GM12874 (cell line): Measurements from ENCODE around the gene ADAP1.

Source experiments
- CTCF ChIP-seq: IDR thresholded peaks from 2 replicates; pipeline ENCODE4 v1.5.1; 2011; ENCODE audit warnings: low read depth, mild to moderate bottlenecking, control low read depth, low read length, moderate library complexity; ENCODE audit not compliant: insufficient read depth

ADAP1 gene

DNA sequence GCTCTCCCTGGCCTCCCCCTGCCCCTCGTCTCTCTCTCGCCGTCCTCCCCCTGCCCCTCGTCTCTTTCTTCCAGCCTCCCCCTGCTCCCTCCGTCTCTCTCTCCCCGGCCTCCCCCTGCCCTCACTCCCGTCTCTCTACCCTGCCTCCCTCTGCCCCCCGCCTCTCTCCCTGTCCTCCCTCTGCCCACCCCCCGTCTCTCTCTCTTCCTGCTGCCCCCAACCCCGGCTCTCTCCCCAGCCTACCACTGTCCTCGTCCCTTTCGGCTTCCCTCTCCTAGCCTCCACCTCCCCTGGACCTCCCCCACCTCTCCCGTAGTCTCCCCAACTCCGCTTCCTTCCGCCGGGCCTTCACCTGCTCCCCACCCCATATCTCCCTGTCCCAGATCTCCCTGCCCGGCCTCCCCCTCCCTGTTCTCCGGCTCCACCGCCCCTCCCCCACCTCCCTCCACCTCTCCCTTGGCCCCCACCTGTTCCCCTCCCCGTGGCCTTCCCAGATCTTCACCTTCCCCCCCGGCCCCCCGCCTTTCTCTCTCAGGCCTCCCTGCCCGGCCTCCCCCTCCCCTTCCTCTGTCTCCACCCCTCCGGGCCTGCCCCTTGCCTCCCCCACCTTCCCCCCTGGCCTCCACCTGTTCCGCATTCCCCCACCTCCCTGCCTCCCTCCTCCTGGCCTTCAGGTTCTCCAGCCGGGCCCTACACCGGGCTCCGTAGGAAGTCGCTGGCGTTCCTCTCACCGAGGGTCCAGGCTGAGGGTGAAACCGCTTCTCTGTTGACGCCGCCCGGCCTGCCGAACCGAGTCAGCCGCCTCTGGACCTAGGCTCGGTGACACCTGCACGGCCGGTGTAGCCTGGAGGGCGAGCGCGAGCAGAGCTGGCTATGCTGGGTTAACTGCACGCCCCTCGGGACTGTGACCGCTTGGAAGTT, 76.9 kb downstream of the ADAP1 start:
- TF ChIP-seq CTCF, result no peak

GRCh38 chr7:876972-877311, 77.5 kb downstream of the ADAP1 start:
- no peak for TF ChIP-seq CTCF

DNA sequence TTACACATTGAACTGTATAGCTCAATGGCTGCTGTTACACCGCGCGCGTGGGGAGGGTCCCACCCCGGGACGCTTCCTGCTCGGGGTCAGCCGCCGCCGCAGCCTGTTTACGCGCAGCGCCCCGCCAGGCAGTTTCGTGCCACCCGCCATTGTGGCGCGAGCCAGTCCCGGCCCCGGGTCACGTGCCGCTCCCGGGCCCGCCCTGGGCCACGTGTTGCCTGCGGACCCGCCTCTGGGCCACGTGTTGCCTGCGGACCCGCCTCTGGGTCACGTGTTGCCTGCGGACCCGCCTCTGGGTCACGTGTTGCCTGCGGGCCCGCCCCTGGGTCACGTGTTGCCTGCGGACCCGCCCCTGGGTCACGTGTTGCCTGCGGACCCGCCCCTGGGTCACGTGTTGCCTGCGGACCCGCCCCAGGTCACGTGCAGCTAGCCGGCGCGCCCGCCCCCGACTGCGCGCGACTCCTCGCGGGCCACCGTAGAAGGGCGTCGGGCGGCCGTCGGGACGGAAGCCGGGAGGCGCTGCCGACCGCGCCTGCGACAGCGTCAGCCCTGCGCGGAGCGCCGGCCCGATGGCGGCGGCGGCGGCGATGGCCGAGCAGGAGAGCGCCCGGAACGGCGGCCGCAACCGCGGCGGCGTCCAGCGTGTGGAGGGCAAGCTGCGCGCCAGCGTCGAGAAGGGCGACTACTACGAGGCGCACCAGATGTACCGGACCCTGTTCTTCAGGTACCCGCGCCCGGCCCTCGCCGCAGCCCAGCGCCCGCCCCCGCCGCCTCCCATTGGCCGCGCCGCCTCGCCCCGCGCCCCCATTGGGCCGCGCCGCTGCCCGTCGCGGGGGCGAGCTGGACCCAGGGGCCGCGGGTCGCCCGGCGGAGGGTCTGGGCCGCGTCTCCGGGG, 78.2 kb downstream of the ADAP1 start, which contains the start of gene GET4:
GET4 (plus strand) TSS at position 478 of the 895 bp plus-strand sequence; CDS start at position 570, 92 bp downstream.
- TF ChIP-seq CTCF, result peak; percentile 38; the same call in 1 of the 2 replicates

GRCh38 chr7:875476-876076, 78.9 kb downstream of the ADAP1 start:
- no peak for TF ChIP-seq CTCF

DNA sequence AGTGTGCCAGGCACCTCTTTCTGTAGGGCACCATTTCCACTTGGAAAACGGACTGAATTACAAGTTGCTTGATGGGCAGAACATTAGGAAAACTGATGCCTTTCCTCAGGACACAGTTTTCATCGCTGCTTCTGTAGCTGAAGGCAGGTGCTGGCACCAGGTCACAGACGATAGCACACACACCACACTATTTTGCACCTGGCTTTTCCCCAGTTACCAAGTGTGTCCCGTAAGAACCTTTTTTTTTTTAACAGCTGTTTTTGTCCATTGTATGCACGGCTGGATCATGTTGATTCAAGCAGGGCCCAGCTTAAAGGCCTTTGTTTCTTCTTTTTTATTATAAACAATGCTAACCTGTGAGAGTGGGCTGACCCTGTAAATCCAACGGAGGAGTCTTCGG, 79.4 kb downstream of the ADAP1 start:
- no peak for TF ChIP-seq CTCF

DNA sequence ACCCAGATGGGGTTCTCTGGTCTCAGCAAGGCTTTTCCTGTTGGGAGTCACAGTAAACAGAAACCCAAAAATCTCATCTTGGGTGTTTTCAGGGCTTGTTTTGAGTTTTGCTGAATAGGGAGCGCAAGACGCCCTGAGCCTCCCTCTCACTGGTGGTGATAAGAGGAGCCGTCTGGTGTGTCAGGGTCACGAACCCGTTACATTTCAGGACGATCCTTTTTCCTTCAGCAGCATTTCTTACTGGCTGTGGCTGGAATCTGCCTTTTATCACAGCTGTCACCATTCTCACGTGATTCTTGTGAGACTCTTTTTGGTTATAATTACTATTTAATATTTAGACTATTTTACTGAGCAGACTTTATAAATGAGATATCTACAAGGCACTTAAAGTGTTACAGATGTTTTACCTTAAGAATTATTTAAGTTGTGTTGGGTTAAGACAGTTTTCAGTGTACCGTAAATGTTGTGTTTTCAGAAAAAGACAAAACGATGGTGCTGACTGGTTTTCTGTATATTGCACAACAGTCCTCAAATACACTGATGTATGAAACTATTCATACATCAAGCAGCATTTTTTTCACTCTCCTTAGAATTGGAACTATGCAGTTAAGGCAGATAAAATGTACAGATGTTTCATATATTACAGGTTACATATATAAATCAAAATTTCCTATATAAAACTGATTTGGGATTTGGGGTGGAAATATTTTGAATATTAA, 80.3 kb downstream of the ADAP1 start:
- no peak for TF ChIP-seq CTCF
